ENCODE measurements around the gene WDR27.

- TF ChIP-seq CTCF (IDR thresholded peaks at IDR 0.05; ENCODE audit: insufficient read depth, low read length, poor library complexity, severe bottlenecking) = no peak
- TF ChIP-seq EZH2phosphoT487 (conservative IDR thresholded peaks at IDR 0.05; ENCODE audit: low read length) = no peak
These were observed 250.6 kb downstream of the WDR27 start for GRCh38 chr6:169451065-169451838.
